ENCODE data around the gene HCAR3. TPM values are rescaled to one million over a fixed set of nuclear protein-coding genes. Genes with fewer than 3 reads are reported as not detected.
A peak's percentile ranks its signal among the peaks of the same experiment; 100 is the strongest.

Gene HCAR3
- total RNA-seq, 2 donors from 2014 or later, result 0.33 TPM; not detected in 1

DNA sequence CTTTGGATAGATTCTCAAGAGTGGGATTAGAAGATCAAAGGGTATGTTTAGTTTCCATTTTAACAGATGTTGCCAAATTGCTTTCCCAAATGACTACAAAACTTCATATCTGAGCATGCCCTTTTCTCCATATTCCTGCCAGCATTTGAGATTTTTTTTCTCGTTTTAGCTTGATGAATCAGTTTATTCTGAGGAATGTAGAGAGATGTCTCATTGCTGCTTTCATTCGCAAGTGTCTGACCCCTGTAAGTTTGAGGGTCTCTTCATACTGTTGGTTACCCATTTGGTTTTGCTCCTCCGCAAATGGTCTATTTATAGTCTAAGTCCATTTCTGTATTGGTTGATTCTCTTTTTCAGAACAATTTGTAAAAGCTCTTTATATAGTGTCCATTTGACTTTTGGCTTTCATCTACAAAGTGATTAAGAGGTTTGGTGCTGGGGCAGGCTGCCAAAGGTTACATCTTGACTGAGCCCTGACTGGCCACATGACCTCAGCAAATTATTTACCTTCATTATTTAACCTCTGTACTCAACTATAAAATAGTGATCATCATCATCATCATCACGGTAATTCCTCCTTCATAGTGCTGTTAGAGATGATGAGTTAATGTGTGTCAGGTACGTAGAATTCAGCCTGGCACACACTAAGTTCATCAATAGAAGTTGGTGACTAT, 47.1 kb downstream of the HCAR3 start:
- Histone ChIP-seq H3K27me3 (no peaks in the 10 kb centered on the region), H3K4me1 (no peaks in the 10 kb centered on the region), H3K9me3 (no peaks in the 10 kb centered on the region), H3K27ac (no peak overlapping the region), H3K4me3 (no peak overlapping the region), H3K36me3 (replicated peaks in 1 of 2; ENCODE audit: insufficient read depth in 1 of 2, low read depth in 2 of 2) (no peaks in the 10 kb centered on the region)
- intact Hi-C loops (cut with DNase I), result no loop called here
- 62 to 66% methylated on average over 5 of the region's 5 CpGs for WGBS, 2 donors
- no peak for TF ChIP-seq POLR2A (IDR thresholded peaks at IDR 0.05)
- TF ChIP-seq, protein P1, sequence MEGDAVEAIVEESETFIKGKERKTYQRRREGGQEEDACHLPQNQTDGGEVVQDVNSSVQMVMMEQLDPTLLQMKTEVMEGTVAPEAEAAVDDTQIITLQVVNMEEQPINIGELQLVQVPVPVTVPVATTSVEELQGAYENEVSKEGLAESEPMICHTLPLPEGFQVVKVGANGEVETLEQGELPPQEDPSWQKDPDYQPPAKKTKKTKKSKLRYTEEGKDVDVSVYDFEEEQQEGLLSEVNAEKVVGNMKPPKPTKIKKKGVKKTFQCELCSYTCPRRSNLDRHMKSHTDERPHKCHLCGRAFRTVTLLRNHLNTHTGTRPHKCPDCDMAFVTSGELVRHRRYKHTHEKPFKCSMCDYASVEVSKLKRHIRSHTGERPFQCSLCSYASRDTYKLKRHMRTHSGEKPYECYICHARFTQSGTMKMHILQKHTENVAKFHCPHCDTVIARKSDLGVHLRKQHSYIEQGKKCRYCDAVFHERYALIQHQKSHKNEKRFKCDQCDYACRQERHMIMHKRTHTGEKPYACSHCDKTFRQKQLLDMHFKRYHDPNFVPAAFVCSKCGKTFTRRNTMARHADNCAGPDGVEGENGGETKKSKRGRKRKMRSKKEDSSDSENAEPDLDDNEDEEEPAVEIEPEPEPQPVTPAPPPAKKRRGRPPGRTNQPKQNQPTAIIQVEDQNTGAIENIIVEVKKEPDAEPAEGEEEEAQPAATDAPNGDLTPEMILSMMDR (IDR thresholded peaks at IDR 0.05), result no peak
- DNase-seq (peak in 1 of 4 donors; percentile 9), ATAC-seq (no peak)

DNA sequence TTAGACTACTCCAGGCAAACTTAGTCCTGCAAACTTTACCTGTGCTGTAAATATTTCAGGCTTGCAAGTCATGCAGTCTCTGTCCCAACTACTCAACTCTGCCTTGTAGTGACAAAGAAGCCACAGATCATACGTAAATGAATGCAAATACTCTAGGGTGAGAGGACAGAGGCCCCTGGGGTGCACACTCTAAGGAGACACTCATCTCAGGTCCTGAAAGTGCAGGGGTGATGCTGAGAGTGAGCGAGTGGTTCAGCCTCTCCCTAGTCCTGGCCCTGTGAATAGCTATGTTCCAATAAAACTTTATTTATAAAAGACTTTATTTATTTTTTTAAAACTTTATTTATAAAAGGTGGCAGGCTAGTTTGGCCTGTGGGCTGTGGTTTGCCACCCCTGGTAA, 48.3 kb downstream of the HCAR3 start:
- no peak overlapping the region for H3K4me3 ChIP-seq
- WGBS, 2 donors, result 76 to 77% methylated on average over 2 of the region's 2 CpGs
- no peak for ATAC-seq
- TF ChIP-seq, protein P1 (IDR thresholded peaks at IDR 0.05), result no peak
- no peak for TF ChIP-seq POLR2A (IDR thresholded peaks at IDR 0.05)
- intact Hi-C loops (cut with DNase I), result no loop called here
- no peaks in the 10 kb centered on the region for H3K36me3 ChIP-seq (replicated peaks in 1 of 2; ENCODE audit: insufficient read depth in 1 of 2, low read depth in 2 of 2)
- H3K27ac ChIP-seq, result no peak overlapping the region
- DNase-seq, result no peak
- H3K4me1 ChIP-seq, result no peaks in the 10 kb centered on the region
- H3K9me3 ChIP-seq, result no peaks in the 10 kb centered on the region
- H3K27me3 ChIP-seq, result no peaks in the 10 kb centered on the region

DNA sequence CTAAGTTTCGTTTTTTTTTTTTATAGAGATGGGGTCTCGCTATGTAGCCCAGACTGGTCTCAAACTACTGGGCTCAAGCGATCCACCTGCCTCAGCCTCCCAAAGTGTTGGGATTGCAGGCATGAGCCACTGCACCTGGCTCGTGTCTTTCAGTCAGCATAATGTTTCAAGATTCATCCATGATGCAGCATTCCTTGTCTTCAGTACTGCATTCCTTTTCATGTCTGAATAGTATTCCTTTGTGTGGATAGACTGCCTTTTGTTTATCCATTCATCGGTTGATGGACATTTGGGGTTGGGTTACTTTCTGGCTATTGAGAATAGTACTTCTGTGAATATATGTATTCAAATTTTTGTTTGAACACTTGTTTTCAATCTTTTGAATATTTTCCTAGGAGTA, 50.9 kb downstream of the HCAR3 start:
- TF ChIP-seq, protein P1 (IDR thresholded peaks at IDR 0.05), result no peak
- no peak for TF ChIP-seq POLR2A (IDR thresholded peaks at IDR 0.05)
- Histone ChIP-seq H3K27ac (no peak overlapping the region), H3K4me3 (no peak overlapping the region), H3K27me3 (no peaks in the 10 kb centered on the region), H3K9me3 (no peaks in the 10 kb centered on the region), H3K4me1 (no peaks in the 10 kb centered on the region), H3K36me3 (replicated peaks in 1 of 2; ENCODE audit: insufficient read depth in 1 of 2, low read depth in 2 of 2) (no peaks in the 10 kb centered on the region)
- intact Hi-C loops (cut with DNase I), result no loop called here
- no peak for ATAC-seq
- WGBS, 2 donors, result 83 to 96% methylated on average over 5 of the region's 5 CpGs
- no peak for DNase-seq

DNA sequence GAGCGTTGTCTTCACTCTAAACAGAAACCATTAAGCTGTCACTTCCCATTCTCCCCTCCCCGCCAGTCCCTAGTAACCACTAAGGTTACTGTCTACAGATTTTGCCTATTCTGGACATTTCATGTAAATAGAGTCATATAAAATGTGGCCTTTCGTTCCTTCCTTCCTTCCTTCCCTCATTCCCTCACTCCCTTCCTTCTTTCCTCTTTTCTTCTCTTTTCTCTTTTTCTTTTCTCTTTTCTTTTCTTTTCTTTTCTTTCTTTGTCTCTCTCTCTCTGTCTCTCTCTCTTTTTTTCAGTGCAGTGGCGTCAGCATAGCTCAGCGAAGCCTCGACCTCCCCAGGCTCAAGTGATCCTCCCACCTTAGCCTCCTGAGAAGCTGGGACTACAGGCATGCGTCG, 51.3 kb downstream of the HCAR3 start:
- Histone ChIP-seq H3K27me3 (no peaks in the 10 kb centered on the region), H3K4me1 (no peaks in the 10 kb centered on the region), H3K4me3 (no peak overlapping the region), H3K36me3 (replicated peaks in 1 of 2; ENCODE audit: insufficient read depth in 1 of 2, low read depth in 2 of 2) (no peaks in the 10 kb centered on the region), H3K9me3 (no peaks in the 10 kb centered on the region), H3K27ac (no peak overlapping the region)
- TF ChIP-seq, protein P1 (IDR thresholded peaks at IDR 0.05), result no peak
- TF ChIP-seq POLR2A (IDR thresholded peaks at IDR 0.05), result no peak
- intact Hi-C loops (cut with DNase I), result no loop called here
- DNase-seq (no peak), ATAC-seq (no peak)
- 79 to 83% methylated on average over 8 of the region's 8 CpGs for WGBS, 2 donors

Small RNAs within 50 kb of the gene (small RNA-seq; reads per million reads assigned to genes)
- not detected for gene AC026333.2

Other genes starting within 250 kb of the HCAR3 start
- 10 to 100 TPM in 1 of 2 donors, 1 to 10 TPM in 1; 7.3 to 16.6 TPM for gene ZCCHC8, start 215.9 kb downstream of the HCAR3 start, total RNA-seq
- 100 to 1,000 TPM in 1 of 2 donors, 10 to 100 TPM in 1; 50.8 to 113 TPM for gene RSRC2, start 189.9 kb downstream of the HCAR3 start, total RNA-seq
- gene KNTC1, start 189.6 kb downstream of the HCAR3 start, total RNA-seq, result 1 to 10 TPM; 6.6 to 8.3 TPM
- gene HCAR2, start 13.5 kb downstream of the HCAR3 start, total RNA-seq, result not detected
- gene HCAR1, start 14.0 kb upstream of the HCAR3 start, total RNA-seq, result under 1 TPM in 1 of 2 donors, not detected in 1; 0.26 TPM
- gene DENR, start 36.0 kb upstream of the HCAR3 start, total RNA-seq, result 10 to 100 TPM; 25.4 to 26.4 TPM
- gene CCDC62, start 57.8 kb upstream of the HCAR3 start, total RNA-seq, result not detected
- gene HIP1R, start 118.6 kb upstream of the HCAR3 start, total RNA-seq, result 100 to 1,000 TPM; 111 to 183 TPM
- 10 to 100 TPM; 18.7 to 46.8 TPM for gene VPS37B, start 179.3 kb upstream of the HCAR3 start, total RNA-seq
- 1 to 10 TPM; 5.2 to 7.9 TPM for gene ABCB9, start 249.7 kb upstream of the HCAR3 start, total RNA-seq